Gastrocnemius medialis (tissue), 4 donors: ENCODE measurements around the gene ANKRD13B. TPM values are rescaled to one million over a fixed set of nuclear protein-coding genes. Genes with fewer than 3 reads are reported as not detected.
A peak's percentile ranks its signal among the peaks of the same experiment; 100 is the strongest.

Experiments
- ATAC-seq, 2 donors: fragments of 150-250 bp; one replicate each; pipeline ENCODE4 v1.9.1; 2016
- DNase-seq, 2 donors: peaks; one replicate each; pipeline ENCODE4 v3.0.0-alpha.2; 2019
- H3K27ac ChIP-seq, 4 donors: fragments of 200-600 bp; sonication (generic); 1 replicate in 1 of 4; 2 replicates in 3 of 4; pipeline ENCODE4 v1.5.1; 2016 to 2018; ENCODE audit warnings: mild to moderate bottlenecking in 2 of 4, moderate library complexity in 1 of 4
- H3K27me3 ChIP-seq, 3 donors: fragments of 200-600 bp; sonication (generic) in 2 of 3; 1 replicate in 1 of 3; 2 replicates in 2 of 3; pipeline versions ENCODE4 v1.5.1 to v1.6.0; 2016 to 2019; ENCODE audit warnings: mild to moderate bottlenecking in 1 of 3, moderate library complexity in 1 of 3
- H3K36me3 ChIP-seq, 2 donors: fragments of 200-600 bp; sonication (generic) in 1 of 2; one replicate each; pipeline ENCODE4 v1.5.1; 2017 to 2018
- H3K4me1 ChIP-seq, 2 donors: fragments of 200-600 bp; sonication (generic) in 1 of 2; one replicate each; pipeline ENCODE4 v1.5.1; 2016 to 2017; ENCODE audit warnings: mild to moderate bottlenecking in 2 of 2
- H3K4me3 ChIP-seq, 4 donors: fragments of 200-600 bp; sonication (generic) in 3 of 4; 1 replicate in 1 of 4; 2 replicates in 3 of 4; pipeline ENCODE4 v1.5.1; 2016 to 2019; ENCODE audit warnings: mild to moderate bottlenecking in 2 of 4
- H3K9me3 ChIP-seq, 3 donors: fragments of 200-600 bp; sonication (generic) in 2 of 3; 1 replicate in 1 of 3; 2 replicates in 2 of 3; pipeline ENCODE4 v1.5.1; 2016 to 2019
- POLR2A ChIP-seq, 2 donors: fragments of 450-650 bp; IDR thresholded peaks; one replicate each; pipeline ENCODE4 v1.6.1; 2017; ENCODE audit warnings: antibody characterized with exemption in 2 of 2, mild to moderate bottlenecking in 2 of 2, moderate library complexity in 2 of 2
- in situ Hi-C, 4 donors: fragments of 200-750 bp; cut with MboI; loops; one replicate each; pipeline versions ENCODE4 v1.15.0 to v1.8.0; 2017; ENCODE audit warnings: low sequenced_read_pairs in 4 of 4
- intact Hi-C: fragments of 100-400 bp; cut with DNase I; formaldehyde crosslinking; loops from one replicate; pipeline ENCODE4 v1.15.1; 2023; ENCODE audit warnings: low total_unique reads
- total RNA-seq, 4 donors: library from RNA; depleted of rRNA; stranded (reverse); fragments of >200 nt; gene quantifications; one replicate each; pipeline versions ENCODE4 v1.1.0 to v1.2.3, GENCODE V29; 2016
- TF ChIP-seq, protein P1 (sequence below), 5 experiments: fragments of 450-650 bp in 3 of 5; fragments of 200-600 bp in 2 of 5; sonication (generic) in 2 of 5; IDR thresholded peaks in 4 of 5; conservative IDR thresholded peaks in 1 of 5; 1 replicate in 4 of 5; 2 replicates in 1 of 5; pipeline ENCODE4 v1.5.1; 2016 to 2019; ENCODE audit warnings: antibody characterized with exemption in 5 of 5, mild to moderate bottlenecking in 3 of 5, moderate library complexity in 3 of 5

The ANKRD13B gene
- total RNA-seq, 4 donors from 2014 or later, result 8.2 to 11.5 (median 9.2) TPM

DNA sequence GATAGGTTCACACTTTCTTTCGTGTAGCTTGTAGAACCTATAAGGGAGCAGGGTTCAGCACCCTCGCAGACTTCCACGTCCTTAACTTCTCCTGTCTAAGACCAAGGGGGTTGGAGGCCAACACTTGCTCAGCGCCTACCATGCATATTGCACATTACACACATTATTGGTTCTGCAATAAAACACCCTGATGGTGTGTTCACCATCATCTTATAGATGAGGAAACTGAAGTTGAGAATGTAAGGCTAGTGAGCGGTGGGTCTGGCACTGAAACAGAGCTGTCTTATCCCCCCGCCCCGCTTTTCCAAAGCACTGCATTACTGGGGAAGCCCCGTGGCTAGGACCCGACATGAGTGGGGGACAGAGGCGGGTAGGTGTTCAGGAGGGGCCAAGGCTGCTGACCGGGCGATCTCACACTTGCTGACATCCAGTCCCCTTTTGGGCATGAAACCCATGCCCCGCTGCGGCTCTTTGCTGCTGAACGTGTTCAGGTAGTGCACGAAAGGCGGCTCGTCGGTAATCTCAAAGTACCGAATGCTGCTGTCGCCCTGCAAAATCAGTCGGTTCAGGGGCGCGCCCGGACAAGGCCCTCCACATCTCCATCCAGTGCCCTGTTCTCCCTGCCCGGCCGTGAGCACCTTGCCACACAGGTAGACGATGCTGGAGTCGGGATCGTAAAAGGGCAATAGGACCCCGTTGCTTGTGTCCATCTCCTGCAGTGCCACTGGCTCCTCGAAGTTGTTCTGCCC is 23.5 kb downstream of the ANKRD13B start:
- H3K4me3 ChIP-seq, result peak overlapping the region; percentile 22 to 53 (median 45)
- intact Hi-C loops (no loop called here), in situ Hi-C loops (loop anchor here in 3 of 4 donors (25.0 kb wide), 2 partner anchors 296 to 321 kb away; partner anchors contain the start of genes EFCAB5 (in 2 of the 3) and SSH2 (in 2 of the 3))
- no peak for DNase-seq
- TF ChIP-seq, protein P1, sequence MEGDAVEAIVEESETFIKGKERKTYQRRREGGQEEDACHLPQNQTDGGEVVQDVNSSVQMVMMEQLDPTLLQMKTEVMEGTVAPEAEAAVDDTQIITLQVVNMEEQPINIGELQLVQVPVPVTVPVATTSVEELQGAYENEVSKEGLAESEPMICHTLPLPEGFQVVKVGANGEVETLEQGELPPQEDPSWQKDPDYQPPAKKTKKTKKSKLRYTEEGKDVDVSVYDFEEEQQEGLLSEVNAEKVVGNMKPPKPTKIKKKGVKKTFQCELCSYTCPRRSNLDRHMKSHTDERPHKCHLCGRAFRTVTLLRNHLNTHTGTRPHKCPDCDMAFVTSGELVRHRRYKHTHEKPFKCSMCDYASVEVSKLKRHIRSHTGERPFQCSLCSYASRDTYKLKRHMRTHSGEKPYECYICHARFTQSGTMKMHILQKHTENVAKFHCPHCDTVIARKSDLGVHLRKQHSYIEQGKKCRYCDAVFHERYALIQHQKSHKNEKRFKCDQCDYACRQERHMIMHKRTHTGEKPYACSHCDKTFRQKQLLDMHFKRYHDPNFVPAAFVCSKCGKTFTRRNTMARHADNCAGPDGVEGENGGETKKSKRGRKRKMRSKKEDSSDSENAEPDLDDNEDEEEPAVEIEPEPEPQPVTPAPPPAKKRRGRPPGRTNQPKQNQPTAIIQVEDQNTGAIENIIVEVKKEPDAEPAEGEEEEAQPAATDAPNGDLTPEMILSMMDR (IDR thresholded peaks at IDR 0.05 in 4 of 5, conservative IDR thresholded peaks at IDR 0.05 in 1 of 5), result no peak
- TF ChIP-seq POLR2A (IDR thresholded peaks at IDR 0.05), result no peak
- H3K36me3 ChIP-seq, result peaks cover 0 to 21% of the 10 kb centered on the region in 2 donors
- H3K27ac ChIP-seq, result peak overlapping the region; percentile 98 to 100 (median 99)
- peaks cover 74 to 83% of the 10 kb centered on the region in 2 donors for H3K4me1 ChIP-seq
- no peaks in the 10 kb centered on the region for H3K27me3 ChIP-seq
- ATAC-seq, result no peak
- no peaks in the 10 kb centered on the region for H3K9me3 ChIP-seq

DNA sequence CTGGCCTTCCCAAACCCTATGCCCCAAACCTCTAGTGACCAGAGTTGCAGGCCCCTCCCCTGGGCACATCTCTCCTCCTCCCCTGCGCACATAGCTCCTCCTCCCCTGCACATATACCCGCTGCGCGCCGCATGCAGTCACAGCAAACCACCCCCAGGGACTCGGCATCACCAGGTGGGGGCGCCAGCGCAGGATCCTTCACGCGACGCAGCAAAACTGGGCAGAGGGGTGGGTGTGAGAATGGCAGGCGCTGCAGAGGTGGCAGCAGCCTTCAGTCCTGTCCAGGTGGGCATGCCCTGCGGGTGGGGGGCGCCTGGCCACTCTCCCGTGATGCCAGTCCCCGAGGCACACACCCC is 24.2 kb downstream of the ANKRD13B start:
- peak overlapping the region; percentile 98 to 100 (median 99) for H3K27ac ChIP-seq
- no peak for ATAC-seq
- in situ Hi-C loops, result loop anchor here in 3 of 4 donors (25.0 kb wide), 2 partner anchors 295 to 320 kb away; partner anchors contain the start of genes EFCAB5 (in 2 of the 3) and SSH2 (in 2 of the 3)

DNA sequence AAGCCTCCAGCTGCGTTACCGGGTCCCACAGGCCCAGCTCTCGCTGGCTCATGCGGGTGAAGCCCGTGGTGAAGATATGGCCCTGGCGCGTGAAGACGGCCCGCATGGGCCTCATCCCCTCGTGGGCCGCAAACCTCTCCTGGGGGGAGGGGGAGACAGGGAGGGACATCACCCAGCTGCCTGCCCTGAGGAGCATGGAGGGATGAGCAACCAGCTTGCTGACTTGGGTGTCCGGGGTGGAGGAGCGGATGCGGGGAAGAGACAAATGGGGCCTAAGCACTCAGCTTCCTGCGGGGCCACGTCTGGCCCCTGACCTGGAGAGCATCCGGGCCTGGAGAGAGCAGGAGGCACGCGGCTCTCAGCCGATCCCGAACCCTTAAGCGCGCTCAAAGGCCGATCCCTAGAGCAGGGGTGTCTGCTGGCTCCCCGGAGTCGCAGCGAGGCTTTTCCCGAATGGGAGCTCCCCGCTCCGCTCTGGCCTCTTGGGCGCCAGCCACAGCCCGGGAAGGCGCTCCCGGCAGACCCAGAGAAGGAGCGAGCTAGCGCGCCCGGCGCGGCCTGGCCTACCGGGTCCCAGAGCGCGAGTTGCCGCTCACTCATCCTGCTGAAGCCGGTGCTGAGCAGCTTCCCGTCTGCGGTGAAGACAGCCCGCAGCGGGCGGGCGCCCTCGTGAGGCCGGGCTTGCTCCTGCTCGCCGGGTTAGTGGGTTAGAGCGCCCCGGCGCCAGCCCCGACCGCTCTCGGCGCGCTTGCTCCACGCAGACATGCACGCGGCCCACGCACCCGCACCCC is 24.7 kb downstream of the ANKRD13B start:
- Histone ChIP-seq H3K4me1 (peaks cover 74 to 83% of the 10 kb centered on the region in 2 donors), H3K9me3 (no peaks in the 10 kb centered on the region), H3K4me3 (peak overlapping the region; percentile 32 to 94 (median 67)), H3K36me3 (peaks cover 0 to 21% of the 10 kb centered on the region in 2 donors), H3K27ac (peak overlapping the region; percentile 98 to 100 (median 99)), H3K27me3 (no peaks in the 10 kb centered on the region)
- DNase-seq, result peak in 1 of 2 donors; percentile 63
- no peak for ATAC-seq
- in situ Hi-C loops, result loop anchor here in 3 of 4 donors (25.0 kb wide), 2 partner anchors 295 to 320 kb away; partner anchors contain the start of genes EFCAB5 (in 2 of the 3) and SSH2 (in 2 of the 3)
- intact Hi-C loops, result no loop called here
- no peak for TF ChIP-seq POLR2A (IDR thresholded peaks at IDR 0.05)
- TF ChIP-seq, protein P1 (IDR thresholded peaks at IDR 0.05 in 4 of 5, conservative IDR thresholded peaks at IDR 0.05 in 1 of 5), result peak in 3 of 5 experiments; percentile 44 to 59 (median 51)

More for the DNA sequence above, 24.2 kb downstream of the ANKRD13B start:
- DNase-seq, result peak in 1 of 2 donors; percentile 65
- H3K36me3 ChIP-seq, result peaks cover 0 to 21% of the 10 kb centered on the region in 2 donors
- H3K4me1 ChIP-seq, result peaks cover 74 to 83% of the 10 kb centered on the region in 2 donors
- no peak for TF ChIP-seq POLR2A (IDR thresholded peaks at IDR 0.05)
- TF ChIP-seq, protein P1 (IDR thresholded peaks at IDR 0.05 in 4 of 5, conservative IDR thresholded peaks at IDR 0.05 in 1 of 5), result peak; percentile 16 to 55 (median 50)
- no peaks in the 10 kb centered on the region for H3K27me3 ChIP-seq
- intact Hi-C loops, result no loop called here
- peak overlapping the region; percentile 32 to 94 (median 67) for H3K4me3 ChIP-seq
- no peaks in the 10 kb centered on the region for H3K9me3 ChIP-seq

DNA sequence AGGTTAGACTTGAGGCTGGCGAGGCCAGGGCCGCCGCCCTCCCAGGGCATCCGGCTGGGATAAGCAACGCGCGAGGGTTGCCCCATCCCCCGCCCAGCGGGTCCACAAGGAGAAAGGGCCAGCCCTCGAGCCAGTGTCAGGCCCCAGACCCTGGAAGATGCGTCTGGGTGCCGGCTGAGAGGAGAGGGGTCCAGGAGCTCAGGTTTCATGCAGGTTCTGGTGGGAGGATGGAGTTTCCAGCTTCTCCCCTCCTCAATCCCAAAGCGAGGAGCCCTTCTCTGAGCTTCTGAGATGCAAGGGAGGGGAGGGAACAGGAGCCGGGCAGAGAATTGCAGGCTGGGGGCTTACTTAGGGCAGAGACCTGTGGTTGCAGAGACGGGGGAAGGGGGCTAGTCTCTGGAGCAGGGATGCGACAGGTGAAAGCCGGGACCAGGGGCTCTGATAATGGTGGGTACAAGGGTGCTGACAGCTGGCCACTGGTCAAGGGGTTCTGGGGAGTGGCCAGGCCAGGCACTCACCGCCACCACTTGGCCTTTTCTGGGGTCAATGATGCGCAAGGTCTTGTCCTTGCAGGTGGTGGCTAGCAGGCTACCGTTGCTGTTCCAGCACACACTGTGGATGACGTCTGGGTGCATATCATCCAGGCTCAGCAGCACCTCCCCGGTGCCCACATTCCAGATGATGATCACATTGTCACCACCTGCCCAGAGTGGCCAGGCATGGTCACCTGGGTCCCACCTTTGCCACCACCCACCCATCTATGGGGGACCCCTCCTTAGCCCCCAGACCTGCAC is 25.5 kb downstream of the ANKRD13B start:
- peak overlapping the region; percentile 98 to 100 (median 99) for H3K27ac ChIP-seq
- in situ Hi-C loops (loop anchor here in 3 of 4 donors (25.0 kb wide), 2 partner anchors 294 to 319 kb away; partner anchors contain the start of genes EFCAB5 (in 2 of the 3) and SSH2 (in 2 of the 3)), intact Hi-C loops (loop anchor here (1.0 kb wide), 2 partner anchors 161 to 312 kb away; partner anchors contain the start of gene SSH2)
- peak in 1 of 2 donors; percentile 38 for DNase-seq
- no peak for ATAC-seq
- TF ChIP-seq, protein P1 (IDR thresholded peaks at IDR 0.05 in 4 of 5, conservative IDR thresholded peaks at IDR 0.05 in 1 of 5), result no peak
- TF ChIP-seq POLR2A (IDR thresholded peaks at IDR 0.05), result no peak
- no peaks in the 10 kb centered on the region for H3K27me3 ChIP-seq
- peak overlapping the region; percentile 32 to 94 (median 67) for H3K4me3 ChIP-seq
- peaks cover 0 to 21% of the 10 kb centered on the region in 2 donors for H3K36me3 ChIP-seq
- no peaks in the 10 kb centered on the region for H3K9me3 ChIP-seq
- peaks cover 79 to 80% of the 10 kb centered on the region in 2 donors for H3K4me1 ChIP-seq
